Stimulated activated CD4-positive, alpha-beta T cell treated with anti-CD3 and anti-CD28 coated beads, Interleukin-1b, Interleukin-23, amount 100 ng/mL, for 1 hour (primary cell): ENCODE measurements around the gene C2orf68.
"Not testable (repeated sequence)": the region's sequence is repeated elsewhere in the genome, so short reads cannot be mapped to it uniquely, and the experiment has no call there.

Experiments
- DNase-seq, 2 donors: peaks; one replicate each; pipeline ENCODE4 v3.0.0-alpha.2; 2020; ENCODE audit warnings: low read depth in 2 of 2

C2orf68 gene

GRCh38 chr2:85611705-85612587 lies at the start of gene C2orf68:
Gene C2orf68, minus strand, starts transcription at chr2:85612066. Its CDS starts 82 bp downstream, at chr2:85611984.
- DNase-seq, result peak; percentile 37 to 65

- no peak for DNase-seq
These were observed 49.4 kb upstream of the C2orf68 start for GRCh38 chr2:85661139-85661858.

GRCh38 chr2:85660725-85661124 lies 48.9 kb upstream of the C2orf68 start:
- no peak for DNase-seq

GRCh38 chr2:85660301-85660700 lies 48.4 kb upstream of the C2orf68 start:
- DNase-seq, result not testable (repeated sequence)

GRCh38 chr2:85659324-85659981 lies 47.6 kb upstream of the C2orf68 start:
- no peak for DNase-seq

GRCh38 chr2:85657399-85657798 lies 45.5 kb upstream of the C2orf68 start:
- DNase-seq, result not testable (repeated sequence)

- DNase-seq, result no peak
These were observed 44.6 kb upstream of the C2orf68 start for GRCh38 chr2:85656468-85656867.

- no peak for DNase-seq
These were observed 44.1 kb upstream of the C2orf68 start for GRCh38 chr2:85655961-85656417.

GRCh38 chr2:85653996-85654395 lies 42.1 kb upstream of the C2orf68 start:
- DNase-seq, result no peak

GRCh38 chr2:85652056-85652455 lies 40.2 kb upstream of the C2orf68 start:
- DNase-seq, result no peak

GRCh38 chr2:85651097-85651496 lies 39.2 kb upstream of the C2orf68 start:
- no peak for DNase-seq

- no peak for DNase-seq
These were observed 38.6 kb upstream of the C2orf68 start for GRCh38 chr2:85650456-85650855.

- DNase-seq, result no peak
These were observed 37.6 kb upstream of the C2orf68 start for GRCh38 chr2:85649201-85650190.

GRCh38 chr2:85648619-85649018 lies 36.8 kb upstream of the C2orf68 start:
- no peak for DNase-seq

GRCh38 chr2:85647823-85648526 lies 36.1 kb upstream of the C2orf68 start:
- DNase-seq, result no peak

GRCh38 chr2:85646166-85646565 lies 34.3 kb upstream of the C2orf68 start:
- DNase-seq, result no peak

- DNase-seq, result no peak
These were observed 33.0 kb upstream of the C2orf68 start for GRCh38 chr2:85644909-85645308.

- DNase-seq, result no peak
These were observed 30.9 kb upstream of the C2orf68 start for GRCh38 chr2:85642725-85643124.

- no peak for DNase-seq
These were observed 23.8 kb upstream of the C2orf68 start for GRCh38 chr2:85635636-85636035.

GRCh38 chr2:85635011-85635410 lies 23.1 kb upstream of the C2orf68 start:
- DNase-seq, result no peak
